IMR-90 (cell line): Measurements from ENCODE around the gene FPR3. TPM values are rescaled to one million over a fixed set of nuclear protein-coding genes. Genes with fewer than 3 reads are reported as not detected.

ENCODE experiments used
- ATAC-seq: fragments of 200-7000 bp; cut with Tn5 transposase; 2 replicates; pipeline ENCODE4 v1.9.1; 2020; ENCODE audit warnings: low read depth, mild to moderate bottlenecking, moderate library complexity
- BruUV-seq: library from RNA; stranded (reverse); fragments of 400-500 nt; replicated peaks from 2 replicates; lab custom pipeline; 2021; lab: Mats Ljungman, UMichigan
- CTCF ChIA-PET: fragments of 300-600 bp; formaldehyde crosslinking; extraction: SDS; loops from one replicate; lab custom pipeline; 2021; ENCODE audit warnings: antibody characterized with exemption; lab: Yijun Ruan, JAX
- POLR2A ChIA-PET: fragments of 300-600 bp; sonication (Branson Sonifier 250); formaldehyde crosslinking; loops from one replicate; lab custom pipeline; 2022; ENCODE audit warnings: antibody characterized with exemption; ENCODE audit not compliant: unreplicated experiment; lab: Charles Lee
- DNase-seq: peaks from one replicate; pipeline ENCODE4 v3.0.0; 2013
- H2AFZ ChIP-seq: replicated peaks from 2 replicates; pipeline ENCODE3; 2013; ENCODE audit warnings: low read length, mild to moderate bottlenecking; ENCODE audit not compliant: poor library complexity
- H2AK5ac ChIP-seq: 2 replicates; pipeline ENCODE4 v1.6.1; 2013; ENCODE audit warnings: low read depth, low read length, inconsistent platforms
- H2AK9ac ChIP-seq: replicated peaks from 2 replicates; pipeline ENCODE3; 2013; ENCODE audit warnings: mild to moderate bottlenecking, low read depth, low read length, moderate library complexity; ENCODE audit not compliant: poor library complexity
- H2BK120ac ChIP-seq: 2 replicates; pipeline ENCODE4 v1.6.1; 2013; ENCODE audit warnings: low read depth, low read length, inconsistent platforms
- H2BK15ac ChIP-seq: 3 replicates; pipeline ENCODE4 v1.6.1; 2013; ENCODE audit warnings: low read depth, low read length, inconsistent platforms
- H2BK20ac ChIP-seq: 2 replicates; pipeline ENCODE4 v1.6.1; 2013; ENCODE audit warnings: low read depth, mild to moderate bottlenecking, inconsistent platforms, low read length, moderate library complexity
- H2BK5ac ChIP-seq: 2 replicates; pipeline ENCODE4 v1.6.1; 2013; ENCODE audit warnings: mild to moderate bottlenecking, low read depth, low read length, inconsistent platforms; ENCODE audit not compliant: poor library complexity, severe bottlenecking
- H3K14ac ChIP-seq: replicated peaks from 2 replicates; pipeline ENCODE4 v1.6.1; 2013; ENCODE audit warnings: low read depth, low read length, inconsistent platforms
- H3K18ac ChIP-seq: 2 replicates; pipeline ENCODE4 v1.6.1; 2013; ENCODE audit warnings: low read depth, low read length, control low read depth
- H3K23ac ChIP-seq: 2 replicates; pipeline ENCODE4 v1.6.1; 2013; ENCODE audit warnings: low read depth, low read length, inconsistent platforms
- H3K27ac ChIP-seq: 2 replicates; pipeline ENCODE4 v1.5.1; 2013; ENCODE audit warnings: mild to moderate bottlenecking, control low read depth, low read length; ENCODE audit not compliant: insufficient read depth
- H3K27me3 ChIP-seq: 2 replicates; pipeline ENCODE4 v1.6.1; 2013; ENCODE audit warnings: low read length; ENCODE audit not compliant: control insufficient read depth, insufficient read depth
- H3K36me3 ChIP-seq: 2 replicates; pipeline ENCODE4 v1.6.1; 2013; ENCODE audit warnings: low read length, mixed read lengths; ENCODE audit not compliant: control insufficient read depth, insufficient read depth
- H3K4ac ChIP-seq: 2 replicates; pipeline ENCODE4 v1.6.1; 2013; ENCODE audit warnings: low read depth, low read length, inconsistent platforms
- H3K4me1 ChIP-seq: 2 replicates; pipeline ENCODE4 v1.6.1; 2013; ENCODE audit warnings: low read length, mixed read lengths; ENCODE audit not compliant: control insufficient read depth, insufficient read depth
- H3K4me2 ChIP-seq: 2 replicates; pipeline ENCODE4 v1.6.1; 2013; ENCODE audit warnings: low read depth, mild to moderate bottlenecking, control low read depth, low read length, moderate library complexity
- H3K4me3 ChIP-seq: 2 replicates; pipeline ENCODE4 v1.5.1; 2013; ENCODE audit warnings: low read depth, mild to moderate bottlenecking, control low read depth, low read length, moderate library complexity; ENCODE audit not compliant: insufficient read depth
- H3K56ac ChIP-seq: 2 replicates; pipeline ENCODE4 v1.6.1; 2013; ENCODE audit warnings: low read length, inconsistent platforms; ENCODE audit not compliant: insufficient read depth; ENCODE audit errors: extremely low read depth
- H3K79me1 ChIP-seq, 2 experiments: 2 replicates each; pipeline ENCODE4 v1.6.1; 2013; ENCODE audit warnings: low read length in 2 of 2, inconsistent platforms in 1 of 2, low read depth in 1 of 2
- H3K9ac ChIP-seq: 2 replicates; pipeline ENCODE4 v1.6.1; 2013; ENCODE audit warnings: low read depth, low read length, control low read depth
- H3K9me1 ChIP-seq: 2 replicates; pipeline ENCODE4 v1.6.1; 2013; ENCODE audit warnings: low read length, inconsistent platforms; ENCODE audit not compliant: insufficient read depth
- H3K9me3 ChIP-seq: 2 replicates; pipeline ENCODE4 v1.6.1; 2013; ENCODE audit warnings: low read length; ENCODE audit not compliant: control insufficient read depth, insufficient read depth
- H4K20me1 ChIP-seq: 2 replicates; pipeline ENCODE4 v1.6.1; 2013; ENCODE audit warnings: low read length, inconsistent platforms; ENCODE audit not compliant: insufficient read depth
- H4K5ac ChIP-seq: 2 replicates; pipeline ENCODE4 v1.6.1; 2013; ENCODE audit warnings: mild to moderate bottlenecking, low read depth, low read length, control low read depth
- H4K8ac ChIP-seq, 2 experiments: 2 replicates each; pipeline ENCODE4 v1.6.1; 2013; ENCODE audit warnings: low read depth in 2 of 2, low read length in 2 of 2, control low read depth in 1 of 2, inconsistent platforms in 1 of 2
- H4K91ac ChIP-seq: 2 replicates; pipeline ENCODE4 v1.6.1; 2013; ENCODE audit warnings: low read depth, low read length, inconsistent platforms; ENCODE audit not compliant: insufficient read depth
- RFX5 ChIP-seq: IDR thresholded peaks from 2 replicates; pipeline ENCODE4 v1.8.0; 2012; ENCODE audit warnings: low read depth, mild to moderate bottlenecking, low read length, moderate library complexity
- WGBS, 2 experiments: methylation state at CpG; one replicate each; pipeline versions ENCODE4 v1.1.5 to v1.1.7; 2013; ENCODE audit warnings: missing lambda C conversion rate in 2 of 2; ENCODE audit not compliant: insufficient read length in 1 of 2; ENCODE audit errors: extremely low coverage in 2 of 2; 5-methylcytosine and 5-hydroxymethylcytosine counted together
- dilution Hi-C: fragments of 300-500 bp; cut with HindIII; formaldehyde crosslinking; loops from one replicate; pipeline ENCODE4 v1.14.3; 2018; ENCODE audit warnings: low sequenced_read_pairs; ENCODE audit not compliant: unreplicated experiment
- in situ Hi-C: fragments of 300-500 bp; cut with MboI; formaldehyde crosslinking; loops from 3 replicates; pipeline ENCODE4 v1.14.3; 2019; ENCODE audit warnings: low sequenced_read_pairs, inconsistent platforms, mixed read lengths
- intact Hi-C: fragments of 100-400 bp; cut with micrococcal nuclease; formaldehyde crosslinking; loops from 2 replicates; pipeline ENCODE4 v1.10.0; 2022
- polyA plus RNA-seq, 3 experiments: library from polyadenylated mRNA; depleted of rRNA; stranded (reverse); fragments of >200 nt; gene quantifications; 2 replicates each; pipeline ENCODE4 v1.2.3, GENCODE V29; 2012; ENCODE audit warnings: low replicate concordance in 1 of 3
- total RNA-seq: library from RNA; depleted of rRNA; stranded (reverse); fragments of >200 nt; gene quantifications from 2 replicates; pipeline ENCODE4 v1.2.3, GENCODE V29; 2012
- TF ChIP-seq, protein P1 (sequence below): fragments of 150-350 bp; IDR thresholded peaks from 2 replicates; pipeline ENCODE4 v1.6.1; 2017; ENCODE audit warnings: mild to moderate bottlenecking, antibody characterized with exemption, low read length, low read depth

Gene FPR3
- total and polyA plus RNA-seq, 2 of the 4 experiments (the other 2 are of a cell fraction), result not detected

- no peak overlapping the region for H3K23ac ChIP-seq
- H2BK120ac ChIP-seq, result no peak overlapping the region
- peaks cover 7% of the 10 kb centered on the region for H3K9me3 ChIP-seq
- H2BK20ac ChIP-seq, result no peak overlapping the region
- no peak overlapping the region for H3K4me2 ChIP-seq
- no peak overlapping the region for H4K5ac ChIP-seq
- no peak overlapping the region for H2AFZ ChIP-seq
- no peaks in the 10 kb centered on the region for H3K9me1 ChIP-seq
- H3K4ac ChIP-seq, result no peak overlapping the region
- no peak overlapping the region for H2AK5ac ChIP-seq
- no peak overlapping the region for H4K8ac ChIP-seq
- no peaks in the 10 kb centered on the region for H3K4me1 ChIP-seq
- H3K4me3 ChIP-seq, result no peak overlapping the region
- no peak for TF ChIP-seq RFX5
- TF ChIP-seq, protein P1, sequence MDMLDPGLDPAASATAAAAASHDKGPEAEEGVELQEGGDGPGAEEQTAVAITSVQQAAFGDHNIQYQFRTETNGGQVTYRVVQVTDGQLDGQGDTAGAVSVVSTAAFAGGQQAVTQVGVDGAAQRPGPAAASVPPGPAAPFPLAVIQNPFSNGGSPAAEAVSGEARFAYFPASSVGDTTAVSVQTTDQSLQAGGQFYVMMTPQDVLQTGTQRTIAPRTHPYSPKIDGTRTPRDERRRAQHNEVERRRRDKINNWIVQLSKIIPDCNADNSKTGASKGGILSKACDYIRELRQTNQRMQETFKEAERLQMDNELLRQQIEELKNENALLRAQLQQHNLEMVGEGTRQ, result no peak
- no peaks in the 10 kb centered on the region for H4K20me1 ChIP-seq
- H3K79me1 ChIP-seq, result no peaks in the 10 kb centered on the region
- ChIA-PET CTCF (no interaction called here), POLR2A (no interaction called here)
- H3K27me3 ChIP-seq, result no peaks in the 10 kb centered on the region
- H4K91ac ChIP-seq, result no peak overlapping the region
- H2BK15ac ChIP-seq, result no peak overlapping the region
- H3K56ac ChIP-seq, result no peak overlapping the region
- H3K27ac ChIP-seq, result no peak overlapping the region
- no peak overlapping the region for H3K18ac ChIP-seq
- BruUV-seq, result no TSS peak
- H2AK9ac ChIP-seq, result no peak overlapping the region
- ATAC-seq (no peak), DNase-seq (no peak)
- no peaks in the 10 kb centered on the region for H3K36me3 ChIP-seq
- H3K9ac ChIP-seq, result no peak overlapping the region
- in situ Hi-C loops, result no loop called here
- no peak overlapping the region for H2BK5ac ChIP-seq
- no CpG with 5 or more reads among the region's 1 CpG for WGBS, 2 experiments
- dilution Hi-C loops, result no loop called here
- intact Hi-C loops, result no loop called here
- no peak overlapping the region for H3K14ac ChIP-seq
Observed at GRCh38 chr19:51816711-51817110, 21.8 kb downstream of the FPR3 start.
